BJ (cell line): ENCODE data around the gene BID. TPM values are rescaled to one million over a fixed set of nuclear protein-coding genes. Genes with fewer than 3 reads are reported as not detected.

Experiments used
- CTCF ChIA-PET: fragments of 350-600 bp; formaldehyde crosslinking; extraction: SDS; loops from one replicate; lab custom pipeline; 2021; ENCODE audit warnings: antibody characterized with exemption, inconsistent platforms; lab: Yijun Ruan, JAX
- POLR2A ChIA-PET: fragments of 300-600 bp; sonication (Branson Sonifier 250); formaldehyde crosslinking; extraction: SDS; loops from one replicate; lab custom pipeline; 2021; ENCODE audit warnings: antibody characterized with exemption; lab: Charles Lee
- DNase-seq: peaks from one replicate; pipeline ENCODE4 v3.0.0-alpha.2; 2011; ENCODE audit warnings: low read depth
- H3K27me3 ChIP-seq: 2 replicates; pipeline ENCODE4 v1.6.0; 2011; ENCODE audit warnings: low read length; ENCODE audit not compliant: control insufficient read depth, insufficient read depth
- H3K36me3 ChIP-seq: 2 replicates; pipeline ENCODE4 v1.5.1; 2011; ENCODE audit warnings: low read length; ENCODE audit not compliant: control insufficient read depth, insufficient read depth
- H3K4me3 ChIP-seq: 2 replicates; pipeline ENCODE4 v1.5.1; 2011; ENCODE audit warnings: low read depth, mild to moderate bottlenecking, control low read depth, low read length
- polyA plus RNA-seq: library from polyadenylated mRNA; depleted of rRNA; stranded (reverse); fragments of >200 nt; gene quantifications from 2 replicates; pipeline ENCODE4 v1.2.3, GENCODE V29; 2011
- TF ChIP-seq, protein P1 (sequence below): IDR thresholded peaks from 2 replicates; pipeline ENCODE4 v1.5.1; 2011; ENCODE audit warnings: low read depth, mild to moderate bottlenecking, control low read depth, inconsistent platforms, low read length, moderate library complexity; ENCODE audit not compliant: insufficient read depth

Gene BID
- polyA plus RNA-seq, 1 experiment, result 96.4 TPM

DNA sequence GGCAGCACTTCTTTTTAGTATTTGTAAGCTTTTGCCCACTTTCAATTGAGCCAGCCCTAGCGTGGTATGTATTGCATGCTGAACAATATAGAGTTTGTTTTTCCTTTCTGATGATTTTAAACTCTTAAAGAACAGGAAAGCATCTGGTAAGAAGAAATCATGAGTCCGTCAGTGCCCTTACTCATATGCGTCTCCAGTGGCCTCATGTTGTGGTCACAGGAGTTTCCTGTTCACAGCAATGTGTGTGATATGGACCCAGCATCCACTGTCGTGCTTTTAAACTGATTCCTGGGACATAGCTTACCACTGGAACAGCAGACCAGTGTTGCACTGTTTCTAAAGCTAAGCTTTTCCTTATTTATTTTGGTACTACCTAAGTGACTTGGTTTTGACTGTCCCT is 40.1 kb downstream of the BID start:
- CTCF ChIA-PET, result interaction anchor here (1.7 to 1.8 kb wide), 2 partner anchors 10 to 176 kb away, joined by 6 read pairs; no protein-coding TSS in a partner anchor
- H3K36me3 ChIP-seq, result peaks cover 12% of the 10 kb centered on the region
- H3K27me3 ChIP-seq, result no peaks in the 10 kb centered on the region
- H3K4me3 ChIP-seq, result no peak overlapping the region
- no peak for DNase-seq
- TF ChIP-seq, protein P1, sequence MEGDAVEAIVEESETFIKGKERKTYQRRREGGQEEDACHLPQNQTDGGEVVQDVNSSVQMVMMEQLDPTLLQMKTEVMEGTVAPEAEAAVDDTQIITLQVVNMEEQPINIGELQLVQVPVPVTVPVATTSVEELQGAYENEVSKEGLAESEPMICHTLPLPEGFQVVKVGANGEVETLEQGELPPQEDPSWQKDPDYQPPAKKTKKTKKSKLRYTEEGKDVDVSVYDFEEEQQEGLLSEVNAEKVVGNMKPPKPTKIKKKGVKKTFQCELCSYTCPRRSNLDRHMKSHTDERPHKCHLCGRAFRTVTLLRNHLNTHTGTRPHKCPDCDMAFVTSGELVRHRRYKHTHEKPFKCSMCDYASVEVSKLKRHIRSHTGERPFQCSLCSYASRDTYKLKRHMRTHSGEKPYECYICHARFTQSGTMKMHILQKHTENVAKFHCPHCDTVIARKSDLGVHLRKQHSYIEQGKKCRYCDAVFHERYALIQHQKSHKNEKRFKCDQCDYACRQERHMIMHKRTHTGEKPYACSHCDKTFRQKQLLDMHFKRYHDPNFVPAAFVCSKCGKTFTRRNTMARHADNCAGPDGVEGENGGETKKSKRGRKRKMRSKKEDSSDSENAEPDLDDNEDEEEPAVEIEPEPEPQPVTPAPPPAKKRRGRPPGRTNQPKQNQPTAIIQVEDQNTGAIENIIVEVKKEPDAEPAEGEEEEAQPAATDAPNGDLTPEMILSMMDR, result no peak
- POLR2A ChIA-PET, result interaction anchor here (0.6 kb wide), 1 partner anchor 78 kb away, joined by 8 read pairs; no protein-coding TSS in a partner anchor

DNA sequence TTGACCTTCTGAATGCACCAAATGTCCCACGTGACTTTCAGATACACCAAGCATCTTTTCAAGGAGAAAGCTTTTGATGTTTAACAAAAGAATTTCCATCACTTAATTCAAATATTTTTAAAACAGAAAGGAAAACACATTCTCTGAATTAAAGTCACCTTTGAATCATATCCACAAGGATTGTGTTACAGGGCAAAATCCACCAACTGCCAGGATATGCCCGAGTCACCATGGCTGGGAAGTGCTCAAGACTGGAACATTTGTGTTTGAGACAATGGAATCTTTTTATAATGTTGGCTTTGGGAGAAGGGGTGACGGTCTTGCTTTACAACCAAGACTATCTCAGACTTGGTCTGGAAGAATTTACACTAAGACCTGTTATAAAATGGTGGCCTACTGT is 40.8 kb downstream of the BID start:
- ChIA-PET CTCF (interaction anchor here (1.7 to 1.8 kb wide), 2 partner anchors 10 to 175 kb away, joined by 6 read pairs; no protein-coding TSS in a partner anchor), POLR2A (no interaction called here)
- Histone ChIP-seq H3K4me3 (no peak overlapping the region), H3K27me3 (no peaks in the 10 kb centered on the region), H3K36me3 (peaks cover 12% of the 10 kb centered on the region)
- DNase-seq, result no peak
- TF ChIP-seq, protein P1, result no peak

GRCh38 chr22:17732251-17732854 is 41.9 kb downstream of the BID start:
- Histone ChIP-seq H3K27me3 (no peaks in the 10 kb centered on the region), H3K4me3 (no peak overlapping the region), H3K36me3 (peaks cover 12% of the 10 kb centered on the region; the same call in 1 of the 2 replicates)
- DNase-seq, result no peak
- ChIA-PET POLR2A (no interaction called here), CTCF (interaction anchor here (0.7 to 3.3 kb wide), 3 partner anchors 9 to 53 kb away, joined by 3 to 15 read pairs (median 3); no protein-coding TSS in a partner anchor)
- TF ChIP-seq, protein P1, result no peak

GRCh38 chr22:17729561-17729960 is 44.7 kb downstream of the BID start:
- CTCF ChIA-PET, result interaction anchor here (1.1 to 3.3 kb wide), 2 partner anchors 14 to 57 kb away, joined by 3 to 15 read pairs; no protein-coding TSS in a partner anchor
- DNase-seq, result no peak
- no peak overlapping the region for H3K4me3 ChIP-seq
- POLR2A ChIA-PET, result no interaction called here
- H3K27me3 ChIP-seq, result no peaks in the 10 kb centered on the region
- H3K36me3 ChIP-seq, result peaks cover 10% of the 10 kb centered on the region
- TF ChIP-seq, protein P1, result no peak

GRCh38 chr22:17728786-17729185 is 45.5 kb downstream of the BID start:
- Histone ChIP-seq H3K27me3 (no peaks in the 10 kb centered on the region), H3K36me3 (peaks cover 10% of the 10 kb centered on the region), H3K4me3 (no peak overlapping the region)
- TF ChIP-seq, protein P1, result no peak
- ChIA-PET POLR2A (no interaction called here), CTCF (no interaction called here)
- no peak for DNase-seq
